ENCODE results near the gene LPAR1. TPM values are rescaled to one million over a fixed set of nuclear protein-coding genes. Genes with fewer than 3 reads are reported as not detected.
A peak's percentile ranks its signal among the peaks of the same experiment; 100 is the strongest.

LPAR1 gene
- total RNA-seq = not detected

GRCh38 chr9:111038331-111039230, at the start of gene LPAR1:
Gene LPAR1 (minus strand): TSS chr9:111038470. CDS start chr9:110972117, 66,353 bp downstream.
- ATAC-seq (no peak), DNase-seq (no peak)
- Mint-ChIP-seq H3K4me1 (peaks cover 8% of the 10 kb centered on the region), H3K27ac (peak within 1 kb of the TSS; percentile 32), H3K4me3 (no peak within 1 kb of the TSS), H3K27me3 (peaks cover 30% of the 10 kb centered on the region), H3K36me3 (peaks cover 1% of the 10 kb centered on the region), H3K9me3 (ENCODE audit: low read depth) (no peaks in the 10 kb centered on the region)
- CTCF ChIA-PET = no interaction called here

- H3K9me3 Mint-ChIP-seq (ENCODE audit: low read depth) = peaks cover 1% of the 10 kb centered on the region
- no peaks in the 10 kb centered on the region for H3K4me1 Mint-ChIP-seq
- H3K27ac Mint-ChIP-seq = no peak overlapping the region
- no peaks in the 10 kb centered on the region for H3K27me3 Mint-ChIP-seq
- DNase-seq (no peak), ATAC-seq (no peak)
- H3K4me3 Mint-ChIP-seq = no peak overlapping the region
- CTCF ChIA-PET = no interaction called here
- no peaks in the 10 kb centered on the region for H3K36me3 Mint-ChIP-seq
These were observed 40.2 kb upstream of the LPAR1 start for GRCh38 chr9:111078391-111079038.

- no peak for ATAC-seq
- Mint-ChIP-seq H3K9me3 (ENCODE audit: low read depth) (peaks cover 1% of the 10 kb centered on the region), H3K36me3 (no peaks in the 10 kb centered on the region), H3K27me3 (no peaks in the 10 kb centered on the region), H3K4me3 (no peak overlapping the region), H3K4me1 (no peaks in the 10 kb centered on the region), H3K27ac (no peak overlapping the region)
- DNase-seq = no peak
- CTCF ChIA-PET = no interaction called here
These were observed 38.2 kb upstream of the LPAR1 start for GRCh38 chr9:111076519-111076918.

GRCh38 chr9:111076042-111076441, 37.8 kb upstream of the LPAR1 start:
- no peaks in the 10 kb centered on the region for H3K4me1 Mint-ChIP-seq
- no peak overlapping the region for H3K4me3 Mint-ChIP-seq
- CTCF ChIA-PET = no interaction called here
- DNase-seq = no peak
- H3K9me3 Mint-ChIP-seq (ENCODE audit: low read depth) = peaks cover 1% of the 10 kb centered on the region
- H3K27me3 Mint-ChIP-seq = no peaks in the 10 kb centered on the region
- H3K27ac Mint-ChIP-seq = no peak overlapping the region
- no peaks in the 10 kb centered on the region for H3K36me3 Mint-ChIP-seq
- ATAC-seq = no peak

- ATAC-seq (no peak), DNase-seq (no peak)
- Mint-ChIP-seq H3K27me3 (no peaks in the 10 kb centered on the region), H3K9me3 (ENCODE audit: low read depth) (peaks cover 1% of the 10 kb centered on the region), H3K4me3 (no peak overlapping the region), H3K4me1 (no peaks in the 10 kb centered on the region), H3K36me3 (no peaks in the 10 kb centered on the region), H3K27ac (no peak overlapping the region)
- CTCF ChIA-PET = no interaction called here
These were observed 36.1 kb upstream of the LPAR1 start for GRCh38 chr9:111074395-111074794.

GRCh38 chr9:111069183-111069582, 30.9 kb upstream of the LPAR1 start:
- CTCF ChIA-PET = no interaction called here
- Mint-ChIP-seq H3K9me3 (ENCODE audit: low read depth) (no peaks in the 10 kb centered on the region), H3K4me3 (no peak overlapping the region), H3K27ac (no peak overlapping the region), H3K36me3 (no peaks in the 10 kb centered on the region), H3K27me3 (no peaks in the 10 kb centered on the region), H3K4me1 (no peaks in the 10 kb centered on the region)
- DNase-seq (no peak), ATAC-seq (no peak)

GRCh38 chr9:111068771-111069170, 30.5 kb upstream of the LPAR1 start:
- Mint-ChIP-seq H3K36me3 (no peaks in the 10 kb centered on the region), H3K27me3 (no peaks in the 10 kb centered on the region), H3K27ac (no peak overlapping the region), H3K4me1 (no peaks in the 10 kb centered on the region), H3K4me3 (no peak overlapping the region), H3K9me3 (ENCODE audit: low read depth) (no peaks in the 10 kb centered on the region)
- CTCF ChIA-PET = no interaction called here
- no peak for ATAC-seq
- no peak for DNase-seq

- H3K4me3 Mint-ChIP-seq = no peak overlapping the region
- no peaks in the 10 kb centered on the region for H3K36me3 Mint-ChIP-seq
- ATAC-seq (no peak), DNase-seq (no peak)
- H3K27me3 Mint-ChIP-seq = no peaks in the 10 kb centered on the region
- no peak overlapping the region for H3K27ac Mint-ChIP-seq
- CTCF ChIA-PET = no interaction called here
- no peaks in the 10 kb centered on the region for H3K4me1 Mint-ChIP-seq
- no peaks in the 10 kb centered on the region for H3K9me3 Mint-ChIP-seq (ENCODE audit: low read depth)
These were observed 30.1 kb upstream of the LPAR1 start for GRCh38 chr9:111068383-111068730.

- no peaks in the 10 kb centered on the region for H3K4me1 Mint-ChIP-seq
- no peak overlapping the region for H3K27ac Mint-ChIP-seq
- DNase-seq (no peak), ATAC-seq (no peak)
- no peaks in the 10 kb centered on the region for H3K9me3 Mint-ChIP-seq (ENCODE audit: low read depth)
- H3K27me3 Mint-ChIP-seq = no peaks in the 10 kb centered on the region
- no peaks in the 10 kb centered on the region for H3K36me3 Mint-ChIP-seq
- CTCF ChIA-PET = interaction anchor here (0.9 kb wide), 1 partner anchor 11 kb away, joined by 3 read pairs; no protein-coding TSS in a partner anchor
- H3K4me3 Mint-ChIP-seq = no peak overlapping the region
These were observed 28.2 kb upstream of the LPAR1 start for GRCh38 chr9:111066468-111066867.

- Mint-ChIP-seq H3K9me3 (ENCODE audit: low read depth) (no peaks in the 10 kb centered on the region), H3K36me3 (no peaks in the 10 kb centered on the region), H3K27ac (no peak overlapping the region), H3K4me3 (no peak overlapping the region), H3K27me3 (no peaks in the 10 kb centered on the region), H3K4me1 (no peaks in the 10 kb centered on the region)
- CTCF ChIA-PET = no interaction called here
- no peak for ATAC-seq
- no peak for DNase-seq
These were observed 27.1 kb upstream of the LPAR1 start for GRCh38 chr9:111065414-111065813.

- ATAC-seq = no peak
- no peaks in the 10 kb centered on the region for H3K27me3 Mint-ChIP-seq
- no peak overlapping the region for H3K27ac Mint-ChIP-seq
- no peak for DNase-seq
- H3K4me1 Mint-ChIP-seq = no peaks in the 10 kb centered on the region
- no peaks in the 10 kb centered on the region for H3K9me3 Mint-ChIP-seq (ENCODE audit: low read depth)
- no peak overlapping the region for H3K4me3 Mint-ChIP-seq
- CTCF ChIA-PET = no interaction called here
- no peaks in the 10 kb centered on the region for H3K36me3 Mint-ChIP-seq
These were observed 26.0 kb upstream of the LPAR1 start for GRCh38 chr9:111064160-111064837.

GRCh38 chr9:111063332-111063731, 25.1 kb upstream of the LPAR1 start:
- Mint-ChIP-seq H3K27me3 (no peaks in the 10 kb centered on the region), H3K36me3 (no peaks in the 10 kb centered on the region), H3K4me3 (no peak overlapping the region), H3K9me3 (ENCODE audit: low read depth) (no peaks in the 10 kb centered on the region), H3K27ac (no peak overlapping the region), H3K4me1 (no peaks in the 10 kb centered on the region)
- ATAC-seq = no peak
- CTCF ChIA-PET = no interaction called here
- no peak for DNase-seq

- no peak for ATAC-seq
- no peaks in the 10 kb centered on the region for H3K4me1 Mint-ChIP-seq
These were observed 19.9 kb upstream of the LPAR1 start for GRCh38 chr9:111058166-111058565.

GRCh38 chr9:111056538-111056937, 18.3 kb upstream of the LPAR1 start:
- Mint-ChIP-seq H3K4me3 (no peak overlapping the region), H3K9me3 (ENCODE audit: low read depth) (no peaks in the 10 kb centered on the region), H3K27me3 (no peaks in the 10 kb centered on the region), H3K36me3 (no peaks in the 10 kb centered on the region), H3K27ac (no peak overlapping the region), H3K4me1 (no peaks in the 10 kb centered on the region)
- CTCF ChIA-PET = interaction anchor here (1.3 kb wide), 1 partner anchor 11 kb away, joined by 3 read pairs; no protein-coding TSS in a partner anchor
- DNase-seq (no peak), ATAC-seq (no peak)

More at GRCh38 chr9:111058166-111058565, 19.9 kb upstream of the LPAR1 start:
- CTCF ChIA-PET = no interaction called here
- no peak for DNase-seq
- Mint-ChIP-seq H3K36me3 (no peaks in the 10 kb centered on the region), H3K27me3 (no peaks in the 10 kb centered on the region), H3K27ac (no peak overlapping the region), H3K9me3 (ENCODE audit: low read depth) (no peaks in the 10 kb centered on the region), H3K4me3 (no peak overlapping the region)

Measured in activated CD8-positive, alpha-beta memory T cell treated with anti-CD3 and anti-CD28 coated beads, Interleukin-2, amount 10 ng/mL, durations not matched to agents 7 days and 5 days (primary cell).